ENCODE data around the gene BOLA2B. TPM values are rescaled to one million over a fixed set of nuclear protein-coding genes. Genes with fewer than 3 reads are reported as not detected.

The BOLA2B gene
- total and polyA plus RNA-seq, 2 of the 4 experiments (the other 2 are of a cell fraction) = 121 to 301 TPM

DNA sequence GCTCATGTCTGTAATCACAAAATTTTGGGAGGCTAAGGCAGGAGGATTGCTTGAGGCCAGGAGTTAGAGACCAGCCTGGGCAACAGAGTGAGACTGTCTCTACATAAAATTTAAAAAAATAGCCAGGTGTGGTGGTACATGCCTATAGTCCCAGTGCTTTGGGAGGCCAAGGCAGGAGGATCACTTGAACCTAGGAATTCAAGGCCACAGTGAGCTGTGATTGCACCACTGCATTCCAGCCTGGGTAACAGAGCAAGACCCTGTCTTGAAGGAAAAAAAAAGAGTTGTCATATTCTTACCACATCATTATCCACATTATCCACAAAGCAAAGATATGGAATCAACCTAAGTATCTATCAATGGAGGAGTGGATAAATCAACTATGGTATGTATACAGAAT is 49.4 kb downstream of the BOLA2B start:
- Histone ChIP-seq H3K4me1 (ENCODE audit: control insufficient read depth, insufficient read depth, low read length) (no peaks in the 10 kb centered on the region), H3K23ac (ENCODE audit: low read depth, low read length) (no peak overlapping the region), H3K4me3 (ENCODE audit: insufficient read depth, low read depth, low read length) (no peak overlapping the region), H3K36me3 (ENCODE audit: control insufficient read depth, insufficient read depth, low read length) (no peaks in the 10 kb centered on the region), H3K9me1 (ENCODE audit: insufficient read depth, low read length) (no peaks in the 10 kb centered on the region), H4K91ac (ENCODE audit: insufficient read depth, low read depth, low read length) (no peak overlapping the region), H2AFZ (replicated peaks; ENCODE audit: low read length, poor library complexity) (no peak overlapping the region), H3K4me2 (ENCODE audit: low read depth, low read length) (no peak overlapping the region), H3K27ac (ENCODE audit: insufficient read depth, low read length) (no peak overlapping the region), H2BK20ac (ENCODE audit: low read depth, low read length) (no peak overlapping the region), H2AK9ac (replicated peaks; ENCODE audit: low read depth, low read length, poor library complexity) (no peak overlapping the region), H4K8ac (ENCODE audit: low read depth in 2 of 2, low read length in 2 of 2) (no peak overlapping the region), H3K9ac (ENCODE audit: low read depth, low read length) (no peak overlapping the region), H2BK15ac (ENCODE audit: low read depth, low read length) (no peak overlapping the region), H2BK120ac (ENCODE audit: low read depth, low read length) (no peak overlapping the region), H3K9me3 (ENCODE audit: control insufficient read depth, insufficient read depth, low read length) (peaks cover 4% of the 10 kb centered on the region; the same call in 1 of the 2 replicates), H4K5ac (ENCODE audit: low read depth, low read length) (no peak overlapping the region), H3K14ac (replicated peaks; ENCODE audit: low read depth, low read length) (no peak overlapping the region), H3K4ac (ENCODE audit: low read depth, low read length) (no peak overlapping the region), H3K79me1 (ENCODE audit: low read depth in 1 of 2, low read length in 2 of 2) (no peaks in the 10 kb centered on the region), H3K18ac (ENCODE audit: low read depth, low read length) (no peak overlapping the region), H3K27me3 (ENCODE audit: control insufficient read depth, insufficient read depth, low read length) (peaks cover 2% of the 10 kb centered on the region), H3K56ac (ENCODE audit: extremely low read depth, insufficient read depth, low read length) (no peak overlapping the region), H2BK5ac (ENCODE audit: low read depth, low read length, poor library complexity, severe bottlenecking) (no peak overlapping the region), H2AK5ac (ENCODE audit: low read depth, low read length) (no peak overlapping the region), H4K20me1 (ENCODE audit: insufficient read depth, low read length) (no peaks in the 10 kb centered on the region)
- POLR2A ChIA-PET (ENCODE audit: unreplicated experiment) = no interaction called here
- intact Hi-C loops (cut with micrococcal nuclease) (no loop called here), in situ Hi-C loops (cut with MboI; ENCODE audit: low sequenced_read_pairs) (no loop called here), dilution Hi-C loops (cut with HindIII; ENCODE audit: low sequenced_read_pairs, unreplicated experiment) (no loop called here)
- DNase-seq (no peak), ATAC-seq (ENCODE audit: low read depth) (no peak)
- TF ChIP-seq RFX5 (IDR thresholded peaks at IDR 0.05; ENCODE audit: low read depth, low read length) = no peak
- no peak for TF ChIP-seq NFE2L2 (IDR thresholded peaks at IDR 0.05; ENCODE audit: low read depth, low read length)
- no peak for TF ChIP-seq FOS (IDR thresholded peaks at IDR 0.05; ENCODE audit: low read depth, low read length)
- TF ChIP-seq, protein P1, sequence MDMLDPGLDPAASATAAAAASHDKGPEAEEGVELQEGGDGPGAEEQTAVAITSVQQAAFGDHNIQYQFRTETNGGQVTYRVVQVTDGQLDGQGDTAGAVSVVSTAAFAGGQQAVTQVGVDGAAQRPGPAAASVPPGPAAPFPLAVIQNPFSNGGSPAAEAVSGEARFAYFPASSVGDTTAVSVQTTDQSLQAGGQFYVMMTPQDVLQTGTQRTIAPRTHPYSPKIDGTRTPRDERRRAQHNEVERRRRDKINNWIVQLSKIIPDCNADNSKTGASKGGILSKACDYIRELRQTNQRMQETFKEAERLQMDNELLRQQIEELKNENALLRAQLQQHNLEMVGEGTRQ (IDR thresholded peaks at IDR 0.05; ENCODE audit: low read depth, low read length) = no peak
- TF ChIP-seq RCOR1 (IDR thresholded peaks at IDR 0.05; ENCODE audit: insufficient replicate concordance, low read length) = no peak
- no peak for TF ChIP-seq POLR2A (IDR thresholded peaks at IDR 0.05; ENCODE audit: low read depth, low read length)
- TF ChIP-seq MAFK (IDR thresholded peaks at IDR 0.05; ENCODE audit: low read depth, low read length) = no peak
- no peak for TF ChIP-seq CHD1 (IDR thresholded peaks at IDR 0.05; ENCODE audit: low read depth, low read length)
- TF ChIP-seq CTCF (conservative IDR thresholded peaks at IDR 0.05; ENCODE audit: low read depth, low read length) = no peak
- CTCF ChIA-PET = no interaction called here
- no TSS peak for BruUV-seq (replicated peaks)

Data from IMR-90 (cell line).